T-helper 9 cell (primary cell): ENCODE data around the gene EHD4.

Experiments used
- DNase-seq: peaks from one replicate; pipeline ENCODE4 v3.0.0-alpha.2; 2020

The EHD4 gene

DNA sequence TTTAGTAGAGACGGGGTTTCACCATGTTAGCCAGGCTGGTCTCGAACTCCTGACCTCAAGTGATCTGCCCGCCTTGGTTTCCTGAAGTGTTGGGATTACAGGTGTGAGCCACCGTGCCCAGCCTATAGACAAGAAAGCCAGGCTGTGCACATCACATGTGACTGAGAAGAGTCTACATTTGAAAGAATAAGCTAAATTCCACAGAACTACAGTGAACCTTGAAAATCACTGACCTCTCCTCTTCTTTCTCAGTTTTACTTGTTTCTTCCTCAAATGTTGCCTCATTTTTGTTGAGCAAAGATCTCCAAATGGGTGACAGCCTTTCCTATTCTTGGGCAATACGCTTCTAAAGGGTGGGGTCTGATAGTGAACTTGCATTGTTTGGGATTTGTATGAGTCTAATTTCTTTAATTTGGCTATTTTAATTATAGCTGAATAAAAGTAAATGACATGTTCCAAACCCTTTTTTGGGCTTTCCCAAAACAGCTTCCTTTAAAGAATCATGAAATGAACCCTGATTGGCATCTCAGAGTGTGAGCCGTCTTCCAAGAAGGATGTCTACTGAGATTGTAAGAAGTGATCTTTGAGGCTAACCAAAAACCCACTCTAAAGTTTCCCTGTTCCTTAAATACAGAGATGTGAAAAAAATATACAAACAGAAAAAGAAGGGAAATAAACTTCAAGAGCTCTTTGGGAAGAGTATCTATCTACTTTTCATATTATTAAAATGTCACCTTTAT, 56.9 kb downstream of the EHD4 start:
- DNase-seq = no peak

DNA sequence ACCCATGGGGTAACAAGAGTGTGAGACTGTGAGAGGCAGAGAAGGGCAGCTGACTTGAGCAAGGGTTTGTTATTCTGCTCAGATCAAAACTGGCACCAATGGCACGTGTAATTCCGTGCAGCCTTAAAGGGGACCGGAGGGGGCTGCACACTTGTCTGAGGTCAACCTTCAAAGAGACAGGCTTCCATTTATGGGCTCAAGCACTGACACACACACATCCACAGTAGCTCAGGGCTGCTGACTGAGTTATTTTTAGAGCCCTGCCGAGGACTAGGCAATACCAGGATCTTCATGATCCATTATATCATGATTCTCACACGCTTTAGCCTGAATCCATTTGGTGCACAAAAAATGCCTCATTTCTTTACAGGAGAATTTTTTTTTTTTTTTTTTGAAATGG, 57.9 kb downstream of the EHD4 start:
- DNase-seq = no peak

DNA sequence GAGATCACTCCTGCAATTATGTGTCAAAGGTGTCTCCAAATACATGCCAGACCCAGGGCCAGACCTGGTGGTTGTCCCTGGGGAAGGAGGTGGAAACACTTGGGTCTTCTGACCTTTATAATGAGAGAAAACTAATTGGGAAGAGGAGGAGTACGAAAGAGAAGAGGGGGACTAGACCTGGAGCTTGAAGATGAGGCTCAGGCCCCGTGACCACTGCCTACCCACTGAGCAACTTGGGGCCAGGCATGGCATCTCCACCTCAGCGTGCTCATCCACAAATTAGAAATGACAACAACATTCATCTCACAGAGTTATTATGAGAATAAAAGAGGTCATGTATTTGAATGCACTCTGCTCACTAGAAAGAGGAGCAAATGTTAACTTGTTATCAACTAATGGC, 59.1 kb downstream of the EHD4 start:
- DNase-seq = no peak

DNA sequence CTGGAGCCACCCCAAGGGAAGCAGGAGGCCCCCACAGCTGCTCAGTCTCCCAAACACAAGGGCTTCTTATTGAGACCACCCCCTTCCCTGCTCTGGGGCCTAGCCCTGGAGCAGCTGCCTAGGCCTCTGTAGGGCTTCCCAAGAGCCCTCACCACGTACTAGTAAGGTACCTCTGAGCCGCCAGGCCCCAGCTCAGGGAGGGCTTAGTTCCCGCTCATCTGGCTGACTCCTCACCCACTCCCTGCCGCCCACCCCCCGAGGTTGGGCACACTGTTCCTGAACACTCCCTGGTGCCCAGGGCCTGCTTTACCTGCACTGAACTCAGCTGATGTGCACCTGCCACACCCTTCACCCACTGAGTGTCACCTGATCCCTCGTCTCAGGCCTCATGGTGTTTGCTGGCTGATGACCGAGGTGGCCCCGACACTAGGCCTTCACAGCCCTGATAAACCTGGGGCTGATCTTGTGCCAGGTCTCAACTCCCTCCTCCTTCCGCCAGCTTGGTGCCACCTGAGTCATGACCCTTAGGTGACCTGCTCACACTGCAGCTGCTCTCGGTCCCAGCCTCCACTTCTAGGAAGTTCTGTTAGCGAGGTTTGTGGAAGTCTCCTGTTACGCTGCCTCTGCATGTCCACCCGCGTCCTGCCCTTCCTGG, 60.5 kb downstream of the EHD4 start:
- DNase-seq = no peak

DNA sequence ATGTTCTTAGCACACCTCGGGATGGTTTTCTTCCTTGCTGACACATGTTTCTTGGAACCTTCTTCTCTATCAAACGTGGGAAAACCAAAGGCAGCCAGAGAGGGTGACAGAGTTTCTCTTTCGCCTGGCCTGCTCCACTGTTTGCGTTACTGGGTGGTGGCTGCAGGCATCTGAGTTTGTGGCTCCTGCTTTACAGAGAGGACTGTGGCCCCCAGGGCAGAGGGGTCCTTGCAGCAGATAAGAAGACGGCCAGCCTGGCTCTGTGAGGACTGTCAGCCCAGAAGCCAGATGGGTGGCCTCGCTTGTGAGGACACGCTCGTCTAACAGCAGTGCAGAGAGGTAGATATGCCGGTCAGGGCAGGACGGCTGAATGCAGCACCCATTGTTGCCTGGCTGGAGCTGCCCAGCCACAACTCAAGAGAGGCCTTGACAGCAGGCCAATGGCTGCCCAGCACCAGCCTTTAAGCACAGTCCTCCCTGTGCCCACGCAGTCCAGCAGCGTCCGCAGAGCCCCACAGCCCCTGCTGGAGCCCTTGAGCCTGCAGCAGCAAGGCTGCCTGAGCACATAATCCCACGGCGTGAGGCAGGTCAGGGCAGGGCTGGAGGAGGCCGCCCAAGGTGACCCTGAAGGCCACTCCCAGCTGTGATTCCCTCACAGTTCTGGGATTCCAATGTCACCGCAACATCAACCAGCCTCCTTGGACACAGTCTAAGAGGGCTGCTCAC, 63.5 kb downstream of the EHD4 start:
- DNase-seq = no peak

DNA sequence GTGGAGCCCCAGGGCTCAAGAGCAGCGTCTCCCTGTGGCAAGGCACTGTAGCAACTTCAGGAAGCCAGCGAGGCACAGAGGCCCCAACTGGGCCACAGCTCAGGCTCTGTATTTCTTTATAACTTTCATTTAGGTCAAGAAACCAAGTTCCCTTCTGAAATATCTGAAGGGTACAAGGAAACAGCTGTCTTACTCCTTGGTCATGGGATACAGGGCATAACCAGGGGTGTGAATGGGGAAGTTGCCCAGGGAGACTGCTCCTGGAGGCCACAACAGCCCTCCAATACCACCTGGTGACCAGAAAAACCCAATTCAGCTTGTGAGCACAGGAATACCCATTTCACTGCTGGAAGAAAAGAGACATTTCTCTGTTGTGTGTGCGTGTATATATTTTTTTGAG, 65.2 kb downstream of the EHD4 start:
- DNase-seq = no peak

DNA sequence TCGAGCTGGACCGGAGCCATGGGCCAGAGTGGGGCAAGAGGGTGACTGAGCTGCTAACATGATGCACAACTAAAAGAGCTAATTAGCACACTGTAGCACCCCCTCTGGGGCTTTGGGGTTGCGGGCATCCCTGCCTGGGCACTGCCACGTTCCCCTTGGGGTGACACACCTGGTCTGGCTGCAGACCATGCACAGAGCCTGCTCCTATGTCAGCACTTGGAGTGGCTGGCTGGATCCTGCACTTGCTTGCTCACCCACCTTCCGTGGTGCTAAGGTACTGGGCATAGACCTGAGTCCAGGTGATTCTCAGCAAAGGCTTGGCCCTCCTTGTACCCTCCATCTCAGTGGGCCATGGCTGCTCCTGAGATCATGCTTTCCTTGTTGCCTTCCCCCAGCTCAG, 65.7 kb downstream of the EHD4 start:
- DNase-seq = no peak

DNA sequence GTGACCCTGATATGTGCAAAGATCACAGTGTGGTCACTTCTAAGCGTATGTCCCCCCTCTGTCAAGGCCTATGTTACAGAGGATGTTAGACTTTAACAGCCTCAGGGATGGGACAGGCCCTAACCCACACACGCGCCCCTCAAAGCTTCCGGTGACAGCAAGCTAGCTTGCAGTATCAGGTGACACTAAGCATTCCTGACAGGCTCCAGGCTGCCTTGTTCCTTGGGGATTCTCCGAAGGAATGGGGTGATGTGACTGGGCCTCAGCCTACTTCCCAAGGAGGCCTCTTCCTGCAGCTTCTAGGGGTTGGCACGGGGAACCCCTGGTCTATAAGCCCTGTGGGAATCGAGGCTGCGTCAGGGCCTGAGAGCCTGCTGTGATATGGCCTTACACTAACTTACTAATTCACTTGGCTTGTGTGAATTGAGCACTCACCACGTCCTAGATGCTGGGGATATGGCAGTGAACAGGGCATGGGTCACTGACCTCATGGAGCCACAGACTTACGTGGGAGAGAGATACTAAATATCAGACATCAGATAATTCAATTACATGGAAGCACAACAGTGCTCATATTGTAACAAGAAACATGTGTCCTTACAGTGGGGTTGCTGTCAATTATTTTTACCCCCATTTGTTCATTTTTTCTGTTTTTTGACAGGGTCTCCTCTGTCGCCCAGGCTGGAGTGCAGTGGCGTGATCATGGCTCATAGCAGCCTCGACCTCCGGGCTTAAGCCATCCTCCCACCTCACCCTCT, 67.1 kb downstream of the EHD4 start:
- no peak for DNase-seq

DNA sequence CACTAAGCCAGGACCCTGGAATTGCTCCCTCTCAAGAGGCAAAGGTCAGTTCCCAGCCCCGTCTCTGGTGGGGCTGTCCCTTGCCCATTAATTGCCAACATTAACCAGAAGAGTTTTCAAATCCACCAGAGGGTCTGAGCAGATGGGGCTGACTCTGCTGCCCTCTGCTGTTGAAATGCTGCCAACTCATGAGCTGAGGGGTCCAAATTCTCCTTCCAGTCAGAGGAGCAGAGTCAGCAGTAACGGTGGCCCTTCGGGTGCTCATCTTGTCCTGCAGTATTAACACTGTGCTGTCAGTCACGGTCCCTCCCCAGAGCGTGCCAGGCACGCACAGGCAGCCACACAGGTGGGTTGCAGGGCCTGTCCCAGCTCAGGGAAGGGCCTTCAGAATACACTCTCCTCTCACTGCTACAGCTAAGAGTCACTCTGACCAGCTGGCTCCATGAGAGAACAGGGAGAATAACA, 67.8 kb downstream of the EHD4 start:
- DNase-seq = peak; percentile 58

DNA sequence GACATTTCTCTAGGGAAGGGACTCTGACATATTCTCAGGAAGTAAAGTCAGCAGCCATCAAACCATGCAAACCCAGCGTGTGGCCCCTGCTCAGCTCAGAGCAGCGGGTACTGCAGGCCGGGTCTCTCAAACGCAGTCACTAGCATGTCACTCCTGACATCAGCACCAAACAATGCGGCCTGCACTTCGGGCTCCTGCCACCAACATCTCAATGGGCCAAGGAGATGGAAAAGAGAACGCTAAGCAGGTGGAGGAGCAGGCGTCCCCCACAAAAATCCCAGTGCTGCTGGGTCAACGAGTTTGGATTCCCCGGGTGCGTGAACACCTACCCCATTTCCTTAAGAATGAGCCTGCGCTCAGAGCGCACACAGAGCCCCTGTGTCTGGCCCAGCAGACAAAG, 68.6 kb downstream of the EHD4 start:
- no peak for DNase-seq

DNA sequence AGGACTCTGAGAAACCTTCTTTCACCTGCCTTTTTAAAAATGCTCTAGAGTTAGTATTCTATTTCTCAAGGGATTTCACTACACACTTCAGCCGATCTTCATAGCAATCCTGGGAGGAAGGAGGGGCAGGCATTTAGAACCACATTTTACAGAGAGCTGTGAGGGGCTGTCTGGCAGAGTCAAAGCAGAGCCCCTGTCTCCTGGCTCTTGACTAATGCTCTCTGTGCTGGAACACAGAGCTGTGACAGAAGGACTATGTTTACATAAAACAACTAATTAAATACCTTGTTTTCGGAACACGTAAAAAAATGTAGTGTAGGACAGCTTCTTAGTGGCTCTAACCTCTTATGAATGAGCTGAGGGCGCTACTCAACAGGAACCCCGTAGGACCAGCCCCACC, 70.9 kb downstream of the EHD4 start:
- DNase-seq = no peak

DNA sequence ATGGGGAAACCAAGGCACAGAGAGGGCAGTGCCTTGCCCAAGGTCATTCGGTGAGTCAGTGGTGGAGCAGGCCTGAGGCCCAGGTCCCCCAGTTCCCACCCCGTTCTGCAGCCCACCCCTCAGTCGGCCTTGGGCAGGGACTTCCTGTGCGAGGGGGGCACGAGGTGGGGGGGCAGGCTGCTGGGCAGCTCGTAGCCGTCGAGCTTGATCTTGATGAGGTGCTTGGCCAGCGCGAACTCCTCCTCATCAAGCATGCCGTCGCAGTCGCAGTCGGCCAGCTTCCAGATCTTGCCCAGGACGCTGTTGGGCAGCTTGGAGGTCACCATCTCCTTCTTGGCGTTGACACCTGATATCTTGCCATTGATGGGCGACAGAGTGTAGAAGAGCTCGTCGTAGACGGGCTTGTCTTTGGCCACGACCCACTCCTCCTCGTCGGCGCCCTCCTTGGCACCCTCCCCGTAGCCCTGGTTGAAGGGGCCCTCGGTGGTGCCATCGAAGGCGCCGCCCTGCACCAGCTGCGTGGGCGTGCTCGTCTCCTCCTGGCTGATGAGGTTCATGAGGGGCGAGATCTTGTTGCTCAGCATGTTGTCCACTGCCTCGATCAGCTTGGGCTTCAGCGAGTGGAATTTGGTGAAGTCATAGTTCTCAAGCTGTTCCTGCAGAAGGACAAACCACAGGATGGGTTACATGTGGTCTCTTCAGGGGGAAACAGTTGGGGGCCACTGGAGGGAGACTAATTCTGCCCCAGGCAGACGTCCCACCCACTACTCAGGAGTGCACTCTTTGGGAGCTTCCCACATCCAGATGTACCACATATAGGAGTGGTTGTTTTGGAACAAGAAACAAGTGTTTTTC, 71.6 kb downstream of the EHD4 start:
- DNase-seq = no peak

DNA sequence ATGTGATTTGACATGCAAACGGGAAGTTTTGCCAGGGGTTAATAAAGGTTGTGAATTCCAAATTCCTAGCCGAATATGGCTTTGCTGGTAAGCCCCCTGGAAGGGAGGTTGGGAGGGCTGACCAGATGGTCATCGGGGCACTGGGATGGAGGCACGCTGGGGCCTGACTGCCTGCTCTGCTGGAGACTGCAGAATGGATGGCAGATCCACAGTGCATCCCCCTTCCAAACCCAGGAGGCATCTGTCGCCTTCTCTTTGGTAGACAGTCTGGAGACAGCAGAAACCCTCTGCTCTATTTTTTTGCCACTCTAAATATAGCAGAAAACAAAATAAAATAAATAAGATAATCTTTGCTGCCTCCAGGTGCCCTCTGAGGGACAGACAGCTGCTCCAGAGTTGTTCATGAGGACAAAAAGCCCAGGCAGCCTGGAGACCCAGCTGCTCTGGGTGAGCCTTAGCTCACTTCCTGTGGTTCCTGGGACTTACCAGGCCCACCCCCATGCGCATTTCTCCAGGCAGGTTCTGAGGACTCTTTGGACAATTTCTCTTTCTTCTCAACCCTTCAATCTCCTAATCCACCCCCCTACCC, 72.4 kb downstream of the EHD4 start:
- DNase-seq = no peak

DNA sequence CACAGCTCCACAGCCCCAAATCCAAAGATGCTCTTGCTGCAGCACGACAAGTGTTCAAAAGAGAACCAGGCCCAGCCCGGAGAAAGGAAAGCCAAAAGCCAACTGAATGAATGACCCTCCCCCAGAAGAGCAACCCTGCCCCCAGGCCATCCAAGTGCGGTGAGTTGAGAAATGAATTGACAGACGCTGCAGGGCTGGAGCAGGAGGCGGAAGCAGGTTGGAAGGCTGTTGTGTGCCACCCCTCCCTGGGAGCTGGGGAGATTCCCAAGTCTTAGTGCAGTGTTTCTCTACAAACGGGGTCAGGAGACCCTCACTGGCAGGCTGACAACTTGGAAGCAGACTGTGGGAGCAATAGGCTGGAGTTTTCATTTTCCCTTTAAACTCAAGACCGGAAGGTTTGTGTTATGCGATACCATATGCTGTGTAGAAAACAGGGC, 75.0 kb downstream of the EHD4 start:
- DNase-seq = no peak

DNA sequence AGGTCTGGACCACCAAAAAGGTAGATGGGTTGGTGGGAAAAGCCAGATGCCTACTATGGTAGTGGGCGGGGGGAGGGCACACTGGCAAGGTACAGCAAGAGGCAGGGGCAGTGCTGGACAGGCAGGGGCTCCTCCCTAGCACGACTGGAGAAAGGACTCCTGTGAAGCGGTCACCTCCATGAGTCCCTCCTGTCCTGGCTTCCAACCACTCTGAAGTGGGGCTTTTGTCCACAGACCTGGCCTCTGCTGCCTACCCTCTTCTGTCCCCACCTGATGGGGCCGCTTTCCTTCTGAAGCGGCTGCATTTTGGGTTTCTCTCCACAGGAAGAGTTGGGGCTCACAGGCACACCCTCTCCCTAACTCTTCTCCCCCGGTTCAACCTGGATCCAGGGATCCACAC, 75.8 kb downstream of the EHD4 start:
- DNase-seq = no peak

DNA sequence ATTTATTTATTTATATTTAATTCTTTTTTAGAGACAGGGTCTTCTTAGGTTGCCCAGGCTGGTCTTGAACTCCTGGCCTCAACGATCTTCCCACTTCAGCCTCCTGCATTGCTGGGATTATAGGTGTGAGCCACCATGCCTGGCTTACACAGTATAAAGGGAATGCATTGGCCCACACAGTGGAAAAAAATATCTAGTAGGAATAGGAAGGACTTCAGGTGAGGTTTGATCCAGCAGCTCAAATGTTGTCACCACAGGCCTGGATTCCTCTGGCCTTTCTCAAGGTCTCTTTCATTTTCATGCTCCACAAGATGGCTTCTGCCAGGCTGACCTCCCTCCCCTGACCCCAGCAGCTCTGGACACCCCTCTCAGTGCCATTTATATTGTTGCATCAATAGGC, 76.4 kb downstream of the EHD4 start:
- DNase-seq = no peak

DNA sequence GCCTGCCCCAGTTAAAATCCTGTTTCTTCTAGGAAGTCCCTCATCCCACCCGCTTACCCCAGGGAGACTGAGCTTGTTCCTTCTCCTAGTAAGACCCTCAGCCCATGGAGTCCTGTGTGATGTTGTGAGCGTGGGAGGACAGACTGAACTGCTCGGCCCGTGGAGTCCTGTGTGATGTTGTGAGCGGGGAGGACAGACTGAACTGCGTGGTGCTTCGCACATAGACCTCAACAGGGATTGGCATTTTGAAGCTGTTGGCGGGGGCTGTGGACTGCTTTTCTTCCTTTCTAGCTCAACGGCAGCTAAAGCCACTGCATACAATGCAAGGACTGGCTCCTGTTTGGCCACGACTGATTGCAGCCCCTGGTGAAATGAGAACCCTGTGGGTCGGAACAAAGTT, 76.9 kb downstream of the EHD4 start:
- DNase-seq = no peak

DNA sequence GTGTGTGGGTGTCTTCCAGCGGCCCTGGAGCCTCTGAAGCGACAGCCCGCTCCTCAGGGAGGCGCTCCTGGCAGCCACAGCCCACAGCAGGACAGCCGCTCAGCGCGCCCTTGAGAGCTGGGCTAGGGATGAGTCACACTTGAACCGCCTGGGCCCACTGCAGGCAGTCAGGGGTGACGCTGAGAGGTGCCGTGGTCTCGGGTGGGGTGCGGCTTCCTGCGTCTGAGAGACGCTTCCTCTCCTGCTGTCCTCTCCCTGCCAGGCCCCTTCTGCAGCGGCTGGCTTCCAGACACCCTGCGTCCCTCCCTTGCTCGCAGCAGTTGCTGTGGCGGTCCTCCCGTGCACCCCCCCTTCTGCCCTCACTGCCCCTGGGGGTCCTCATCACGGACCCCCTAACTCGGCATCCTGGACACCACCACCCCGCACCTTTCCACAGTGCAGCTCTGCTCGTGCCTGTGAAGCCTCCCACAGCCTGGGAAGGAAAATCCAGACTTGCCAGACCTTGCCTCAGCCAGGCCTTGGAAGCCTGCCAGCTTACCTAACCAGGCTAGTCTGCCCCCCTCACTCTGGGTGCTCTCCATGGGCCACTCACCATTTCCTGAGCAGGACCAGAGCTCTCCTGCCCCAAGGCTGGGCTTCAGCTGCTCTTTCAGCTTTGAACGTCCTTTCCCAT, 77.4 kb downstream of the EHD4 start:
- peak; percentile 87 for DNase-seq

DNA sequence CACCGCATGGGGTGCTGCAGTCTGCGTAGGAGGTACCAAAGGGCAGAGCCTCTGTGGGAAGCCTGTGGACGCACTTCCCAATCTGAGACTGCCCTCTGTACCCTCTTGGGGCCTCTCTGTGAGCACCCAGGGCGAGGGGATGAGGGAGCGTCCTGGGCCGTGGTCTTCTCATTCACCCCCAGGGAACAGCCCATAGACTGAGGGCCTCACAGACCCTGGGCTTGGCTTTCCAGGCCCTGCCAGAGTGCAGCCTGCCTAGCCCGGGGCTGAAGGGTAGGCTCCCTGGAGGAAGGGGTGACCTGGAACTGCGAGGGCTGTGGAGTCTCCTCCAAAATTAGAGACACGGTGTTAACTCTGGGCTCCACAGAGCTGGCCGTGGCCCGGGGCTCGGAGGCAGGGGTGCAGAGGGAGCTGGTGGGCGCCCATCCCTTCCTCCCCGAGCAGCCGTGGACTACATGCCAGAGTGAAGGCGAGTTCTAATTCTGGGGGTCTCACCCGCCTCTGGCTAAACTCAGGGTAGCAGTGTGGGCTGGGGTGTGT, 78.0 kb downstream of the EHD4 start:
- no peak for DNase-seq

DNA sequence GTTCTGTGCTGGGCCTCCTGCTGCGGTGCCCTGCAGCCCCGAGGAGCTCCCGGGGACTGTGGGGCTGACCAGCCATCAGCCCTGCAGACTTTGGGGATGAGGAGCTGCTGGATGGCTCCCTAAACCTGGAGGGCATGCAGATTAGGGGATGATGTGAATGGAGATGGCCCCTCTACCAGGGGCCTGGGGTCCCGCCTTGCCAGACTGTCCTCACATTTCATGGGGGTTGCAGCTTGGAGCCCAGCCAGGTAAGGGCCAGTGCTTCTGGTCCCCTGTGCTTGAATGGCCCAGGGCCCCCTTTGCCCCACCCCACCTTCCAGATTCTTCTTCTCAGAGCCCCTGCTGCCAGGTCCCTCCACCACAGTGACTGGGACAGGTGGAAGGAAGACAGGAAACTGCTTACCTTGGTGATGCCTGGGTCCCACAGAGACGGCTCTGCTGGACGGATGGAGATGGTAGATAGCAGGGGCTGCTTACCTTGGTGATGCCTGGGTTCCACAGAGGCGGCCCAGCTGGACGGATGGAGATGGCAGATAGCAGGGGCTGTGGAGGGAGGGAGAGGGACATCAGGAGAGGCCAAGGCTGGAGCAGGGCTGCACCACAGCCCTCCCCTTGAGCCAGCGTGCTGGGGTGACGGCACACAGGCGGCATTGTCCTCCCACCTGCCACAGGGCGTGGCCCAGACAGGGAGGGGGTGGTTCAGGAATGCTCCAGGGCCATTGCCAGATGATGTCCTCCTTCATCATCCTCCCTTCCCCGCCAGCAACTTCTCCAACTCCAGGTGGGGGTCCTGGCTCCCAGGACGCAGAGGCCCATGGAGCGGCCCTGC, 78.7 kb downstream of the EHD4 start, which contains the start of gene SPTBN5:
Gene SPTBN5 (minus strand): TSS at position 632 of the 829 bp plus-strand sequence. CDS start 556 bp downstream, at position 76.
- no peak for DNase-seq
